22Rv1 (cell line): ENCODE data around the gene TRIM64C.
"Not testable (repeated sequence)": the region's sequence is repeated elsewhere in the genome, so short reads cannot be mapped to it uniquely, and the experiment has no call there.

Experiments
- H3K27ac ChIP-seq: fragments of 450-650 bp; 2 replicates; pipeline ENCODE4 v1.5.1; 2017

The TRIM64C gene, protein sequence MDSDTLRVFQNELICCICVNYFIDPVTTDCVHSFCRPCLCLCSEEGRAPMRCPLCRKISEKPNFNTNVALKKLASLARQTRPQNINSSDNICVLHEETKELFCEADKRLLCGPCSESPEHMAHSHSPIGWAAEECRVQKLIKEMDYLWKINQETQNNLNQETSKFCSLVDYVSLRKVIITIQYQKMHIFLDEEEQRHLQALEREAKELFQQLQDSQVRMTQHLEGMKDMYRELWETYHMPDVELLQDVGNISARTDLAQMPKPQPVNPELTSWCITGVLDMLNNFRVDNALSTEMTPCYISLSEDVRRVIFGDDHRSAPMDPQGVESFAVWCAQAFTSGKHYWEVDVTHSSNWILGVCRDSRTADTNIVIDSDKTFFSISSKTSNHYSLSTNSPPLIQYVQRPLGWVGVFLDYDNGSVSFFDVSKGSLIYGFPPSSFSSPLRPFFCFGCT

GRCh38 chr11:49059012-49059411 is at the start of gene TRIM64C:
Gene TRIM64C, minus strand, starts transcription at chr11:49059112. Its CDS starts 0 bp downstream, at chr11:49059112.
- not testable (repeated sequence) for H3K27ac ChIP-seq

GRCh38 chr11:49102356-49102755 is 43.4 kb upstream of the TRIM64C start:
- not testable (repeated sequence) for H3K27ac ChIP-seq

GRCh38 chr11:49069897-49070296 is 11.0 kb upstream of the TRIM64C start:
- not testable (repeated sequence) for H3K27ac ChIP-seq

DNA sequence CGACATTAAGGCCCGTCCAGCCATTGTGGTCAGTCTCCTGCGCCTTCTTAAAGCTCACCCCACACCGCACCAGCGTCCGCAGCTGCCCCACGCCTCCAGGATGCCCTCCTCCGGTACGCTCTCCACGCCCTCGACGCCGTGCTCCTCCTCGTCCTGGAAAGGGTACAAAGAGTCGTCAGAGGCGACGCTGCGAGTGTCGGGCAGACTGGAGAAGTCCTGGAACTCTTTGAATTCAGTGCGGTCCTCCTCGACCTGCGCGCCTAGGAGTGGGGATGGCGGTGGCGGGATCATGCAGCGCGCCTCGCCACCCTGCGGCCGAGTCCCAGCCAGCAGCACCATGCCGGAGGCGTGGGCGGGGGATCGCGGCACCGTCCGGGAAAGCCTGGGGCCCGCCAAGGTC is 9.1 kb downstream of the TRIM64C start:
- H3K27ac ChIP-seq = not testable (repeated sequence)

- not testable (repeated sequence) for H3K27ac ChIP-seq
Measured at GRCh38 chr11:49048229-49048628, 10.7 kb downstream of the TRIM64C start.

GRCh38 chr11:49028523-49028922 is 30.4 kb downstream of the TRIM64C start, which contains the start of gene TRIM49B:
Gene TRIM49B, plus strand, starts transcription at chr11:49028823. Its CDS starts 2,777 bp downstream, at chr11:49031600.
- not testable (repeated sequence) for H3K27ac ChIP-seq
